ENCODE data around the gene LRPAP1. TPM values are rescaled to one million over a fixed set of nuclear protein-coding genes. Genes with fewer than 3 reads are reported as not detected.

Gene LRPAP1
- polyA plus RNA-seq, 1 donor (not counting 4 experiments of a cell fraction or from before 2014, with no cell fraction given): 121 TPM

DNA sequence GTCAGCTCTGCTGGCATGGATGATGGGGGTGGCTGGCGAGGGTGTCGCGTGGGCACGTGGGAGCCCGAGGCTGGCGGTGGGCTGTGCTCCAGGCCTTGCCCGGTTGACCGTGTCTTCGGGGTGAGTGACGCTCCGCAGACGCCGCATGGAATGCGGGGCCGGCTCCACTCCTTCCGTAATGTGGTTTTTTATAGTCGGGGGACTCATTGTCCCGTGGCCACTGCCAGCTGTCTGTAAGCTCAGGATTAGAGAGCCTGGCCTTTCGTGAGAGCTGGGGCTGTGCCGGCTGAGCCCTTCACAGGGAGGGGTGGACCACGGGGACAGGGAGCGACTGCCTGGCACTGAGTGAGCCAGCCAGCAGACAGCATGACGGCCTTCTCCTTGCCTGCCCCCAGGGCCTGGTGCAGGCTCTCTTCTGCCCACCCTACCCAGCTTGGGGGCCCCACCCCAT is 48.7 kb downstream of the LRPAP1 start:
- Histone ChIP-seq H3K4me2 (ENCODE audit: control insufficient read depth, extremely low read depth, insufficient read depth, low read depth, low read length) (no peak overlapping the region), H2AFZ (ENCODE audit: control insufficient read depth, low read length) (no peak overlapping the region), H3K36me3 (ENCODE audit: control insufficient read depth in 2 of 2, extremely low read depth in 1 of 2, insufficient read depth in 2 of 2, low read length in 2 of 2) (no peaks in the 10 kb centered on the region), H3K4me1 (ENCODE audit: control insufficient read depth, extremely low read depth, insufficient read depth, low read length) (peaks cover 20% of the 10 kb centered on the region), H3K9me3 (ENCODE audit: control insufficient read depth, low read depth, low read length) (no peaks in the 10 kb centered on the region), H4K20me1 (ENCODE audit: control insufficient read depth, extremely low read depth, insufficient read depth, low read length) (no peaks in the 10 kb centered on the region), H3K27me3 (ENCODE audit: control insufficient read depth, extremely low read depth, insufficient read depth, low read length) (peaks cover 36% of the 10 kb centered on the region), H3K4me3 (ENCODE audit: control insufficient read depth in 2 of 3, extremely low read depth in 1 of 3, insufficient read depth in 2 of 3, low read depth in 1 of 3, low read length in 3 of 3) (no peak overlapping the region), H3K79me2 (ENCODE audit: control insufficient read depth, insufficient read depth, low read length) (no peaks in the 10 kb centered on the region), H3K9ac (ENCODE audit: control insufficient read depth, extremely low read depth, insufficient read depth, low read length) (no peak overlapping the region), H3K9me1 (ENCODE audit: control insufficient read depth, extremely low read depth, insufficient read depth, low read length) (no peaks in the 10 kb centered on the region), H3K27ac (ENCODE audit: control insufficient read depth, insufficient read depth, low read length) (no peak overlapping the region)
- DNase-seq (ENCODE audit: low read depth, low spot score): no peak
- TF ChIP-seq, protein P1, sequence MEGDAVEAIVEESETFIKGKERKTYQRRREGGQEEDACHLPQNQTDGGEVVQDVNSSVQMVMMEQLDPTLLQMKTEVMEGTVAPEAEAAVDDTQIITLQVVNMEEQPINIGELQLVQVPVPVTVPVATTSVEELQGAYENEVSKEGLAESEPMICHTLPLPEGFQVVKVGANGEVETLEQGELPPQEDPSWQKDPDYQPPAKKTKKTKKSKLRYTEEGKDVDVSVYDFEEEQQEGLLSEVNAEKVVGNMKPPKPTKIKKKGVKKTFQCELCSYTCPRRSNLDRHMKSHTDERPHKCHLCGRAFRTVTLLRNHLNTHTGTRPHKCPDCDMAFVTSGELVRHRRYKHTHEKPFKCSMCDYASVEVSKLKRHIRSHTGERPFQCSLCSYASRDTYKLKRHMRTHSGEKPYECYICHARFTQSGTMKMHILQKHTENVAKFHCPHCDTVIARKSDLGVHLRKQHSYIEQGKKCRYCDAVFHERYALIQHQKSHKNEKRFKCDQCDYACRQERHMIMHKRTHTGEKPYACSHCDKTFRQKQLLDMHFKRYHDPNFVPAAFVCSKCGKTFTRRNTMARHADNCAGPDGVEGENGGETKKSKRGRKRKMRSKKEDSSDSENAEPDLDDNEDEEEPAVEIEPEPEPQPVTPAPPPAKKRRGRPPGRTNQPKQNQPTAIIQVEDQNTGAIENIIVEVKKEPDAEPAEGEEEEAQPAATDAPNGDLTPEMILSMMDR (optimal IDR thresholded peaks at IDR 0.05 in 1 of 3, IDR thresholded peaks at IDR 0.05 in 1 of 3, conservative IDR thresholded peaks at IDR 0.05 in 1 of 3; ENCODE audit: extremely low read depth in 1 of 3, insufficient read depth in 2 of 3, low read length in 3 of 3): no peak
- TF ChIP-seq EZH2 (IDR thresholded peaks at IDR 0.05; ENCODE audit: low read length): no peak
- dilution Hi-C loops (cut with MboI; ENCODE audit: extremely low pct_ligation_motif_present, low sequenced_read_pairs): no loop called here
- no peak for FAIRE-seq

- H3K4me1 ChIP-seq (ENCODE audit: control insufficient read depth, extremely low read depth, insufficient read depth, low read length): peaks cover 20% of the 10 kb centered on the region
- no peak overlapping the region for H3K27ac ChIP-seq (ENCODE audit: control insufficient read depth, insufficient read depth, low read length)
These were observed 49.5 kb downstream of the LRPAP1 start for GRCh38 chr4:3482707-3483106.

More at GRCh38 chr4:3482707-3483106, 49.5 kb downstream of the LRPAP1 start:
- Histone ChIP-seq H3K9me3 (ENCODE audit: control insufficient read depth, low read depth, low read length) (no peaks in the 10 kb centered on the region), H2AFZ (ENCODE audit: control insufficient read depth, low read length) (no peak overlapping the region), H3K4me3 (ENCODE audit: control insufficient read depth in 2 of 3, extremely low read depth in 1 of 3, insufficient read depth in 2 of 3, low read depth in 1 of 3, low read length in 3 of 3) (no peak overlapping the region), H3K9me1 (ENCODE audit: control insufficient read depth, extremely low read depth, insufficient read depth, low read length) (no peaks in the 10 kb centered on the region), H3K9ac (ENCODE audit: control insufficient read depth, extremely low read depth, insufficient read depth, low read length) (no peak overlapping the region), H4K20me1 (ENCODE audit: control insufficient read depth, extremely low read depth, insufficient read depth, low read length) (no peaks in the 10 kb centered on the region), H3K36me3 (ENCODE audit: control insufficient read depth in 2 of 2, extremely low read depth in 1 of 2, insufficient read depth in 2 of 2, low read length in 2 of 2) (no peaks in the 10 kb centered on the region), H3K4me2 (ENCODE audit: control insufficient read depth, extremely low read depth, insufficient read depth, low read depth, low read length) (no peak overlapping the region), H3K27me3 (ENCODE audit: control insufficient read depth, extremely low read depth, insufficient read depth, low read length) (peaks cover 42% of the 10 kb centered on the region), H3K79me2 (ENCODE audit: control insufficient read depth, insufficient read depth, low read length) (no peaks in the 10 kb centered on the region)
- DNase-seq (ENCODE audit: low read depth, low spot score) (no peak), FAIRE-seq (no peak)
- dilution Hi-C loops (cut with MboI; ENCODE audit: extremely low pct_ligation_motif_present, low sequenced_read_pairs): no loop called here
- no peak for TF ChIP-seq EZH2 (IDR thresholded peaks at IDR 0.05; ENCODE audit: low read length)
- TF ChIP-seq, protein P1 (optimal IDR thresholded peaks at IDR 0.05 in 1 of 3, IDR thresholded peaks at IDR 0.05 in 1 of 3, conservative IDR thresholded peaks at IDR 0.05 in 1 of 3; ENCODE audit: extremely low read depth in 1 of 3, insufficient read depth in 2 of 3, low read length in 3 of 3): no peak

All from keratinocyte (primary cell).